ENCODE measurements around the gene UBE2G1. TPM values are rescaled to one million over a fixed set of nuclear protein-coding genes. Genes with fewer than 3 reads are reported as not detected.
A peak's percentile ranks its signal among the peaks of the same experiment; 100 is the strongest.

The UBE2G1 gene
- total and polyA plus RNA-seq, 4 experiments from 2014 or later: 56.9 to 69.4 (median 62.0) TPM

DNA sequence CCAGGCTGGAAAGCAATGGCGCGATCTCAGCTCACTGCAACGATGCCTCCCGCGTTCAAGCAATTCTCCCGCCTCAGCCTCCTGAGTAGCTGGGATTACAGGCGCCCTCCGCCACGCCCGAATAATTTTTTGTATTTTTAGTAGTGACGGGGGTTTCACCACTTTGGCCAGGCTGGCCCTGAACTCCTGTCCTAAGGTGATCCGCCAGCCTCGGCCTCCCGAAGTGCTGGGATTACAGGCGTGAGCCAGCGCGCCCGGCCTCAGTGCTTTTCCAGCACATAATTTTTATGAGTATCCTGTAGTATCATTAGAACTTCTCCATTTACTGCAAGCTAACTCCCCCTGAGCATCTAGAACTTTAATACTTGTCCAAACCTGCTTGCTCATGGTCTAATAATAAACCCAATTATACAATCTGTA is 1.8 kb downstream of the UBE2G1 start:
- Histone ChIP-seq H3K36me3 (ENCODE audit: insufficient read depth, low read length) (no peaks in the 10 kb centered on the region), H3K9me3 (ENCODE audit: control insufficient read depth in 1 of 2, low read length in 2 of 2) (no peaks in the 10 kb centered on the region), H3K27ac (ENCODE audit: low read depth, low read length) (peak overlapping the region; percentile 85), H3K4me3 (ENCODE audit: low read length in 2 of 2) (peak overlapping the region; percentile 24 to 54), H3K27me3 (ENCODE audit: insufficient read depth, low read length) (no peaks in the 10 kb centered on the region), H3K4me1 (ENCODE audit: insufficient read depth, low read length) (peaks cover 45% of the 10 kb centered on the region)
- intact Hi-C loops (cut with micrococcal nuclease): loop anchor here (5.0 to 10.0 kb wide), 4 partner anchors 50 to 727 kb away; partner anchors contain the start of genes CTNS, NCBP3 and SHPK
- peaks cover 24 to 53% (median 37%) of the 10 kb centered on the region in 4 donors for H3K4me1 Mint-ChIP-seq
- peaks cover 0 to 13% of the 10 kb centered on the region in 2 donors for H3K36me3 Mint-ChIP-seq
- peak overlapping the region; percentile 94 to 98 (median 96) for H3K4me3 Mint-ChIP-seq
- DNase-seq: no peak
- POLR2A ChIA-PET (ENCODE audit: partially characterized antibody): interaction anchor here (1.6 to 3.1 kb wide), 5 partner anchors 28 to 221 kb away, joined by 4 to 33 read pairs (median 10); partner anchors contain the start of genes ANKFY1, CYB5D2 and ZZEF1
- CTCF ChIA-PET (ENCODE audit: partially characterized antibody): no interaction called here
- H3K27ac Mint-ChIP-seq: peak overlapping the region; percentile 91 to 99 (median 96)
- no peaks in the 10 kb centered on the region for H3K9me3 Mint-ChIP-seq
- H3K27me3 Mint-ChIP-seq: no peaks in the 10 kb centered on the region

DNA sequence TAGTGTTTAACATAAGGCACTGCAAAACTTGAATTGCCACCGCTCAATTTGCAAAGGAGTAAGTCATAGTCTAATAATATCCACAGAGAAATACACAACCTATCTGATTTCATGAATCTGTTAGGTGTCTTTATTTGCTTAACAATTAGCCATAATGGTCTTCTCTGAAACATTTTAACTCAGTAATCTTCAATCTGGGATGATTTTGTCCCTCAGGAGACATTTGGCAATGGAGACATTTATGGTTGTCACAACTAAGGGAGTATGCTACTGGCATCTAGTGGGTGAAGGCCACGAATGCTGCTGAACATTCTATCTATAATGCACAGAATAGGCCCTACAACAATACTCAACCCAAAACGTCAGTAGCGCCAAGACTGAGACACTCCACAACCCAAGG is 4.3 kb downstream of the UBE2G1 start:
- H3K27me3 Mint-ChIP-seq: no peaks in the 10 kb centered on the region
- ChIA-PET POLR2A (ENCODE audit: partially characterized antibody) (interaction anchor here (0.6 kb wide), 1 partner anchor 579 kb away, joined by 3 read pairs; no protein-coding TSS in a partner anchor), CTCF (ENCODE audit: partially characterized antibody) (no interaction called here)
- H3K27me3 ChIP-seq (ENCODE audit: insufficient read depth, low read length): no peaks in the 10 kb centered on the region
- intact Hi-C loops (cut with micrococcal nuclease): loop anchor here (10.0 kb wide), 2 partner anchors 53 to 517 kb away; partner anchors contain the start of gene NCBP3
- H3K9me3 Mint-ChIP-seq: no peaks in the 10 kb centered on the region
- H3K4me3 ChIP-seq (ENCODE audit: low read length in 2 of 2): no peak overlapping the region
- no peak overlapping the region for H3K27ac ChIP-seq (ENCODE audit: low read depth, low read length)
- H3K36me3 ChIP-seq (ENCODE audit: insufficient read depth, low read length): no peaks in the 10 kb centered on the region
- peaks cover 36 to 74% (median 55%) of the 10 kb centered on the region in 4 donors for H3K4me1 Mint-ChIP-seq
- H3K4me1 ChIP-seq (ENCODE audit: insufficient read depth, low read length): peaks cover 68% of the 10 kb centered on the region
- peak overlapping the region in 4 of 7 donors; percentile 1 to 62 (median 24) for H3K27ac Mint-ChIP-seq
- DNase-seq: no peak
- peaks cover 0 to 15% of the 10 kb centered on the region in 2 donors for H3K36me3 Mint-ChIP-seq
- H3K9me3 ChIP-seq (ENCODE audit: control insufficient read depth in 1 of 2, low read length in 2 of 2): no peaks in the 10 kb centered on the region
- H3K4me3 Mint-ChIP-seq: peak overlapping the region in 5 of 8 donors; percentile 12 to 51 (median 41)

- Histone ChIP-seq H3K4me1 (ENCODE audit: insufficient read depth, low read length) (peaks cover 75% of the 10 kb centered on the region), H3K9me3 (ENCODE audit: control insufficient read depth in 1 of 2, low read length in 2 of 2) (no peaks in the 10 kb centered on the region), H3K27ac (ENCODE audit: low read depth, low read length) (no peak overlapping the region), H3K36me3 (ENCODE audit: insufficient read depth, low read length) (no peaks in the 10 kb centered on the region), H3K4me3 (ENCODE audit: low read length in 2 of 2) (no peak overlapping the region), H3K27me3 (ENCODE audit: insufficient read depth, low read length) (no peaks in the 10 kb centered on the region)
- no peak for DNase-seq
- CTCF ChIA-PET (ENCODE audit: partially characterized antibody): no interaction called here
- peaks cover 43 to 72% (median 55%) of the 10 kb centered on the region in 4 donors for H3K4me1 Mint-ChIP-seq
- POLR2A ChIA-PET (ENCODE audit: partially characterized antibody): interaction anchor here (0.5 to 1.4 kb wide), 2 partner anchors 21 to 28 kb away, joined by 3 to 4 read pairs; no protein-coding TSS in a partner anchor
- H3K36me3 Mint-ChIP-seq: peaks cover 4 to 10% of the 10 kb centered on the region in 2 donors
- no peaks in the 10 kb centered on the region for H3K9me3 Mint-ChIP-seq
- H3K27ac Mint-ChIP-seq: peak overlapping the region in 5 of 7 donors; percentile 5 to 46 (median 16)
- intact Hi-C loops (cut with micrococcal nuclease): no loop called here
- no peaks in the 10 kb centered on the region for H3K27me3 Mint-ChIP-seq
- peak overlapping the region in 3 of 8 donors; percentile 13 to 30 (median 29) for H3K4me3 Mint-ChIP-seq
These were observed 8.3 kb downstream of the UBE2G1 start for GRCh38 chr17:4358154-4358553.

GRCh38 chr17:4357671-4358070 is 8.8 kb downstream of the UBE2G1 start:
- Histone ChIP-seq H3K27ac (ENCODE audit: low read depth, low read length) (no peak overlapping the region), H3K36me3 (ENCODE audit: insufficient read depth, low read length) (no peaks in the 10 kb centered on the region), H3K4me1 (ENCODE audit: insufficient read depth, low read length) (peaks cover 71% of the 10 kb centered on the region), H3K27me3 (ENCODE audit: insufficient read depth, low read length) (no peaks in the 10 kb centered on the region), H3K4me3 (ENCODE audit: low read length in 2 of 2) (no peak overlapping the region), H3K9me3 (ENCODE audit: control insufficient read depth in 1 of 2, low read length in 2 of 2) (no peaks in the 10 kb centered on the region)
- intact Hi-C loops (cut with micrococcal nuclease): no loop called here
- H3K4me3 Mint-ChIP-seq: peak overlapping the region in 5 of 8 donors; percentile 29 to 75 (median 30)
- ChIA-PET POLR2A (ENCODE audit: partially characterized antibody) (interaction anchor here (1.4 kb wide), 1 partner anchor 21 kb away, joined by 4 read pairs; no protein-coding TSS in a partner anchor), CTCF (ENCODE audit: partially characterized antibody) (no interaction called here)
- peaks cover 4 to 10% of the 10 kb centered on the region in 2 donors for H3K36me3 Mint-ChIP-seq
- no peaks in the 10 kb centered on the region for H3K27me3 Mint-ChIP-seq
- peak overlapping the region in 4 of 7 donors; percentile 5 to 86 (median 28) for H3K27ac Mint-ChIP-seq
- peaks cover 42 to 72% (median 54%) of the 10 kb centered on the region in 4 donors for H3K4me1 Mint-ChIP-seq
- no peaks in the 10 kb centered on the region for H3K9me3 Mint-ChIP-seq
- DNase-seq: no peak

DNA sequence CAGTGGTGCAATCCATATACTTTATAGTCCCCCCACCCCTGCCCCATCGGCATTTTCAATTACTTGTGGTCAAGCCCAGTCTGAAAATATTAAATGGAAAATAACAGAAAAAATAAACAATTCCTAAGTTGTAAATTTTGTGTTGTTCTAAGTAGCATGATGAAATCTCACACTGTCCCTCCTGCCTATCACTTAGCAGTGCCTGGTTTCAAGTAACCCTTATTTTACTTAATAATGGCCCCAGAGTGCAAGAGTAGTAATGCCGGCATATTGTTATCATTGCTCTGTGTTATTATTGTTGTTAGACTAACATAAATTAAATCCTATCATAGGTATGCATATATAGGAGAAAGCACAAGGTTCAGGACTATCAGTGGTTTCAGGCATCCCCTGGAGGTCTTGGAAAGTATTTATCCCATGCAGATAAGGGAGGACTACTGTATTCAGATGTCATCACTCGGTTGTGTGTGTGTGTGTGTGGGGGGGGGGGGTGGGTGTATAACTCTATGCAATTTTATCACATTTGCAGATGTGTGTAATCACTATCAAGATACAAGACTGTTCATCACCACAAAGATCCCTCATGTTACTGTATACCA is 9.3 kb downstream of the UBE2G1 start:
- Histone ChIP-seq H3K27ac (ENCODE audit: low read depth, low read length) (no peak overlapping the region), H3K36me3 (ENCODE audit: insufficient read depth, low read length) (no peaks in the 10 kb centered on the region), H3K27me3 (ENCODE audit: insufficient read depth, low read length) (no peaks in the 10 kb centered on the region), H3K9me3 (ENCODE audit: control insufficient read depth in 1 of 2, low read length in 2 of 2) (no peaks in the 10 kb centered on the region), H3K4me3 (ENCODE audit: low read length in 2 of 2) (no peak overlapping the region), H3K4me1 (ENCODE audit: insufficient read depth, low read length) (peaks cover 65% of the 10 kb centered on the region)
- peaks cover 4 to 7% of the 10 kb centered on the region in 2 donors for H3K36me3 Mint-ChIP-seq
- H3K4me1 Mint-ChIP-seq: peaks cover 40 to 72% (median 51%) of the 10 kb centered on the region in 4 donors
- DNase-seq: no peak
- CTCF ChIA-PET (ENCODE audit: partially characterized antibody): no interaction called here
- no peaks in the 10 kb centered on the region for H3K27me3 Mint-ChIP-seq
- H3K4me3 Mint-ChIP-seq: peak overlapping the region in 5 of 8 donors; percentile 11 to 75 (median 29)
- peak overlapping the region in 1 of 7 donors; percentile 86 for H3K27ac Mint-ChIP-seq
- no peaks in the 10 kb centered on the region for H3K9me3 Mint-ChIP-seq
- POLR2A ChIA-PET (ENCODE audit: partially characterized antibody): interaction anchor here (1.4 kb wide), 1 partner anchor 20 kb away, joined by 4 read pairs; no protein-coding TSS in a partner anchor
- intact Hi-C loops (cut with micrococcal nuclease): no loop called here

- ChIA-PET CTCF (ENCODE audit: partially characterized antibody) (interaction anchor here (0.9 kb wide), 1 partner anchor 15 kb away, joined by 3 read pairs; no protein-coding TSS in a partner anchor), POLR2A (ENCODE audit: partially characterized antibody) (interaction anchor here (0.7 kb wide), 1 partner anchor 131 kb away, joined by 3 read pairs; no protein-coding TSS in a partner anchor)
- Histone ChIP-seq H3K36me3 (ENCODE audit: insufficient read depth, low read length) (no peaks in the 10 kb centered on the region), H3K4me3 (ENCODE audit: low read length in 2 of 2) (no peak overlapping the region), H3K9me3 (ENCODE audit: control insufficient read depth in 1 of 2, low read length in 2 of 2) (no peaks in the 10 kb centered on the region), H3K27me3 (ENCODE audit: insufficient read depth, low read length) (no peaks in the 10 kb centered on the region), H3K27ac (ENCODE audit: low read depth, low read length) (no peak overlapping the region), H3K4me1 (ENCODE audit: insufficient read depth, low read length) (peaks cover 61% of the 10 kb centered on the region)
- peak overlapping the region in 1 of 8 donors; percentile 47 for H3K4me3 Mint-ChIP-seq
- no peaks in the 10 kb centered on the region for H3K27me3 Mint-ChIP-seq
- H3K36me3 Mint-ChIP-seq: peaks cover 4% of the 10 kb centered on the region in 2 donors
- H3K27ac Mint-ChIP-seq: no peak overlapping the region
- peaks cover 38 to 65% (median 50%) of the 10 kb centered on the region in 4 donors for H3K4me1 Mint-ChIP-seq
- H3K9me3 Mint-ChIP-seq: no peaks in the 10 kb centered on the region
- DNase-seq: no peak
- intact Hi-C loops (cut with micrococcal nuclease): no loop called here
These were observed 11.5 kb downstream of the UBE2G1 start for GRCh38 chr17:4354862-4355514.

DNA sequence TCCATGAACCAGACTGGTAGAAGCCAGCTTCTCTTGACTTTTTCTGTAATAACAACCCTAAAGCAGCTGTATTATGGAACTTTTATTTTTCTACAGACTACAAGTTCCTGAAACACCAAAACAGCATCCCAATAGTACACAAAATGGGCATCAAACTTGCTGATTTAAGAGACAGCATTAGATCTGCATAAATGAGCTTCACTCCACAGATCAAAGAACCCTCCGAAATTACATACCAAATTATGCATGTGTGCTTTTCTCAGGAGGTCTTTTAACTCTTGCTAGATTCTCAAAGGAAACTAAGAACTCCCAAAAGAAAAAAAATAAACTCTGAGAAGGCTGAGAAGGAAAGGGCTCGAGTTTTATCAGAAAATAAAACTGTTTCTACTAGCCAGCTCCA is 12.3 kb downstream of the UBE2G1 start:
- DNase-seq: no peak
- no peak overlapping the region for H3K27ac ChIP-seq (ENCODE audit: low read depth, low read length)
- Mint-ChIP-seq H3K27me3 (no peaks in the 10 kb centered on the region), H3K36me3 (peaks cover 4% of the 10 kb centered on the region in 2 donors), H3K4me1 (peaks cover 32 to 60% (median 45%) of the 10 kb centered on the region in 4 donors), H3K27ac (peak overlapping the region in 3 of 7 donors; percentile 38 to 62 (median 48)), H3K4me3 (peak overlapping the region in 2 of 8 donors; percentile 7 to 47), H3K9me3 (no peaks in the 10 kb centered on the region)
- no peak overlapping the region for H3K4me3 ChIP-seq (ENCODE audit: low read length in 2 of 2)
- POLR2A ChIA-PET (ENCODE audit: partially characterized antibody): interaction anchor here (0.7 kb wide), 1 partner anchor 132 kb away, joined by 3 read pairs; no protein-coding TSS in a partner anchor
- no peaks in the 10 kb centered on the region for H3K36me3 ChIP-seq (ENCODE audit: insufficient read depth, low read length)
- no peaks in the 10 kb centered on the region for H3K27me3 ChIP-seq (ENCODE audit: insufficient read depth, low read length)
- H3K9me3 ChIP-seq (ENCODE audit: control insufficient read depth in 1 of 2, low read length in 2 of 2): no peaks in the 10 kb centered on the region
- peaks cover 53% of the 10 kb centered on the region for H3K4me1 ChIP-seq (ENCODE audit: insufficient read depth, low read length)
- intact Hi-C loops (cut with micrococcal nuclease): no loop called here
- CTCF ChIA-PET (ENCODE audit: partially characterized antibody): interaction anchor here (0.9 kb wide), 1 partner anchor 14 kb away, joined by 3 read pairs; no protein-coding TSS in a partner anchor

All from CD4-positive, alpha-beta memory T cell (primary cell).